Muscle layer of colon (tissue), 2 donors: ENCODE measurements around the gene MTFR2.

Source experiments
- H3K27ac ChIP-seq: one replicate; pipeline ENCODE4 v1.7.0; 2013; ENCODE audit warnings: low read depth, mild to moderate bottlenecking, low read length, moderate library complexity
- H3K27me3 ChIP-seq, 2 donors: one replicate each; pipeline ENCODE4 v1.7.0; 2013; ENCODE audit warnings: low read length in 2 of 2, mild to moderate bottlenecking in 2 of 2; ENCODE audit not compliant: insufficient read depth in 2 of 2, control insufficient read depth in 1 of 2
- H3K36me3 ChIP-seq: one replicate; pipeline ENCODE4 v1.7.0; 2013; ENCODE audit warnings: mild to moderate bottlenecking, low read length; ENCODE audit not compliant: insufficient read depth
- H3K4me1 ChIP-seq: one replicate; pipeline ENCODE4 v1.7.0; 2013; ENCODE audit warnings: mild to moderate bottlenecking, low read length; ENCODE audit not compliant: insufficient read depth
- H3K4me3 ChIP-seq, 2 donors: one replicate each; pipeline ENCODE4 v1.7.0; 2013; ENCODE audit warnings: low read length in 2 of 2, low read depth in 1 of 2, mild to moderate bottlenecking in 1 of 2, moderate library complexity in 1 of 2
- H3K9ac ChIP-seq: one replicate; pipeline ENCODE4 v1.7.0; 2013; ENCODE audit warnings: low read length
- H3K9me3 ChIP-seq: one replicate; pipeline ENCODE4 v1.7.0; 2013; ENCODE audit warnings: mild to moderate bottlenecking, low read length
- donor health status: abdominal sarcoma.
- donor health status: Adenocarcinoma of cecum.

Gene MTFR2

GRCh38 chr6:136210398-136211165 is 39.5 kb downstream of the MTFR2 start:
- no peak overlapping the region for H3K27ac ChIP-seq
- no peak overlapping the region for H3K9ac ChIP-seq
- H3K27me3 ChIP-seq: no peaks in the 10 kb centered on the region
- H3K9me3 ChIP-seq: no peaks in the 10 kb centered on the region
- no peaks in the 10 kb centered on the region for H3K36me3 ChIP-seq
- H3K4me3 ChIP-seq: no peak overlapping the region
- no peaks in the 10 kb centered on the region for H3K4me1 ChIP-seq

GRCh38 chr6:136209496-136209895 is 40.6 kb downstream of the MTFR2 start:
- H3K4me3 ChIP-seq: no peak overlapping the region
- H3K27ac ChIP-seq: no peak overlapping the region
- no peak overlapping the region for H3K9ac ChIP-seq
- no peaks in the 10 kb centered on the region for H3K9me3 ChIP-seq
- H3K36me3 ChIP-seq: no peaks in the 10 kb centered on the region
- no peaks in the 10 kb centered on the region for H3K27me3 ChIP-seq
- H3K4me1 ChIP-seq: no peaks in the 10 kb centered on the region

- H3K4me3 ChIP-seq: no peak overlapping the region
- no peaks in the 10 kb centered on the region for H3K9me3 ChIP-seq
- no peaks in the 10 kb centered on the region for H3K36me3 ChIP-seq
- no peaks in the 10 kb centered on the region for H3K27me3 ChIP-seq
- H3K27ac ChIP-seq: no peak overlapping the region
- no peak overlapping the region for H3K9ac ChIP-seq
- no peaks in the 10 kb centered on the region for H3K4me1 ChIP-seq
Measured at GRCh38 chr6:136208783-136209182, 41.3 kb downstream of the MTFR2 start.

- H3K36me3 ChIP-seq: no peaks in the 10 kb centered on the region
- no peaks in the 10 kb centered on the region for H3K4me1 ChIP-seq
- no peak overlapping the region for H3K27ac ChIP-seq
- no peaks in the 10 kb centered on the region for H3K9me3 ChIP-seq
- H3K4me3 ChIP-seq: no peak overlapping the region
- H3K9ac ChIP-seq: no peak overlapping the region
- H3K27me3 ChIP-seq: no peaks in the 10 kb centered on the region
Measured at GRCh38 chr6:136201732-136202131, 48.4 kb downstream of the MTFR2 start.

GRCh38 chr6:136192902-136193301 is 57.2 kb downstream of the MTFR2 start:
- Histone ChIP-seq H3K9me3 (no peaks in the 10 kb centered on the region), H3K27ac (no peak overlapping the region), H3K9ac (no peak overlapping the region), H3K4me1 (no peaks in the 10 kb centered on the region), H3K36me3 (no peaks in the 10 kb centered on the region), H3K27me3 (no peaks in the 10 kb centered on the region), H3K4me3 (no peak overlapping the region)

GRCh38 chr6:136191606-136192312 is 58.4 kb downstream of the MTFR2 start:
- Histone ChIP-seq H3K9me3 (no peaks in the 10 kb centered on the region), H3K36me3 (no peaks in the 10 kb centered on the region), H3K9ac (no peak overlapping the region), H3K4me3 (no peak overlapping the region), H3K27ac (no peak overlapping the region), H3K27me3 (no peaks in the 10 kb centered on the region), H3K4me1 (no peaks in the 10 kb centered on the region)

GRCh38 chr6:136189104-136189503 is 61.0 kb downstream of the MTFR2 start:
- H3K4me3 ChIP-seq: no peak overlapping the region
- H3K36me3 ChIP-seq: no peaks in the 10 kb centered on the region
- H3K4me1 ChIP-seq: no peaks in the 10 kb centered on the region
- no peaks in the 10 kb centered on the region for H3K9me3 ChIP-seq
- no peak overlapping the region for H3K9ac ChIP-seq
- H3K27ac ChIP-seq: no peak overlapping the region
- no peaks in the 10 kb centered on the region for H3K27me3 ChIP-seq

GRCh38 chr6:136188486-136188885 is 61.6 kb downstream of the MTFR2 start:
- Histone ChIP-seq H3K9ac (no peak overlapping the region), H3K4me3 (no peak overlapping the region), H3K27ac (no peak overlapping the region), H3K9me3 (no peaks in the 10 kb centered on the region), H3K4me1 (no peaks in the 10 kb centered on the region), H3K27me3 (no peaks in the 10 kb centered on the region), H3K36me3 (no peaks in the 10 kb centered on the region)

GRCh38 chr6:136186363-136186762 is 63.7 kb downstream of the MTFR2 start:
- Histone ChIP-seq H3K4me1 (no peaks in the 10 kb centered on the region), H3K27ac (no peak overlapping the region)

GRCh38 chr6:136184738-136185137 is 65.4 kb downstream of the MTFR2 start:
- Histone ChIP-seq H3K4me3 (no peak overlapping the region), H3K27me3 (no peaks in the 10 kb centered on the region), H3K9me3 (no peaks in the 10 kb centered on the region), H3K4me1 (no peaks in the 10 kb centered on the region), H3K9ac (no peak overlapping the region), H3K27ac (no peak overlapping the region), H3K36me3 (no peaks in the 10 kb centered on the region)

More at GRCh38 chr6:136186363-136186762, 63.7 kb downstream of the MTFR2 start:
- H3K4me3 ChIP-seq: no peak overlapping the region
- H3K27me3 ChIP-seq: no peaks in the 10 kb centered on the region
- no peak overlapping the region for H3K9ac ChIP-seq
- no peaks in the 10 kb centered on the region for H3K9me3 ChIP-seq
- H3K36me3 ChIP-seq: no peaks in the 10 kb centered on the region

- Histone ChIP-seq H3K9me3 (no peaks in the 10 kb centered on the region), H3K9ac (no peak overlapping the region), H3K27me3 (no peaks in the 10 kb centered on the region), H3K36me3 (no peaks in the 10 kb centered on the region), H3K4me1 (no peaks in the 10 kb centered on the region), H3K27ac (no peak overlapping the region), H3K4me3 (no peak overlapping the region)
Measured at GRCh38 chr6:136181861-136182260, 68.2 kb downstream of the MTFR2 start.

- Histone ChIP-seq H3K9ac (no peak overlapping the region), H3K9me3 (no peaks in the 10 kb centered on the region), H3K27ac (no peak overlapping the region), H3K36me3 (no peaks in the 10 kb centered on the region), H3K27me3 (no peaks in the 10 kb centered on the region), H3K4me1 (no peaks in the 10 kb centered on the region), H3K4me3 (no peak overlapping the region)
Measured at GRCh38 chr6:136181512-136181833, 68.6 kb downstream of the MTFR2 start.
